OCI-M2 (cell line): ENCODE measurements around the gene GFOD2.
"Not testable (repeated sequence)": the region's sequence is repeated elsewhere in the genome, so short reads cannot be mapped to it uniquely, and the experiment has no call there.

Experiments used
- DNase-seq: peaks from one replicate; lab custom pipeline; 2025; ENCODE audit not compliant: unreplicated experiment; lab: John Stamatoyannopoulos, UW

Gene GFOD2, protein sequence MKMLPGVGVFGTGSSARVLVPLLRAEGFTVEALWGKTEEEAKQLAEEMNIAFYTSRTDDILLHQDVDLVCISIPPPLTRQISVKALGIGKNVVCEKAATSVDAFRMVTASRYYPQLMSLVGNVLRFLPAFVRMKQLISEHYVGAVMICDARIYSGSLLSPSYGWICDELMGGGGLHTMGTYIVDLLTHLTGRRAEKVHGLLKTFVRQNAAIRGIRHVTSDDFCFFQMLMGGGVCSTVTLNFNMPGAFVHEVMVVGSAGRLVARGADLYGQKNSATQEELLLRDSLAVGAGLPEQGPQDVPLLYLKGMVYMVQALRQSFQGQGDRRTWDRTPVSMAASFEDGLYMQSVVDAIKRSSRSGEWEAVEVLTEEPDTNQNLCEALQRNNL

DNA sequence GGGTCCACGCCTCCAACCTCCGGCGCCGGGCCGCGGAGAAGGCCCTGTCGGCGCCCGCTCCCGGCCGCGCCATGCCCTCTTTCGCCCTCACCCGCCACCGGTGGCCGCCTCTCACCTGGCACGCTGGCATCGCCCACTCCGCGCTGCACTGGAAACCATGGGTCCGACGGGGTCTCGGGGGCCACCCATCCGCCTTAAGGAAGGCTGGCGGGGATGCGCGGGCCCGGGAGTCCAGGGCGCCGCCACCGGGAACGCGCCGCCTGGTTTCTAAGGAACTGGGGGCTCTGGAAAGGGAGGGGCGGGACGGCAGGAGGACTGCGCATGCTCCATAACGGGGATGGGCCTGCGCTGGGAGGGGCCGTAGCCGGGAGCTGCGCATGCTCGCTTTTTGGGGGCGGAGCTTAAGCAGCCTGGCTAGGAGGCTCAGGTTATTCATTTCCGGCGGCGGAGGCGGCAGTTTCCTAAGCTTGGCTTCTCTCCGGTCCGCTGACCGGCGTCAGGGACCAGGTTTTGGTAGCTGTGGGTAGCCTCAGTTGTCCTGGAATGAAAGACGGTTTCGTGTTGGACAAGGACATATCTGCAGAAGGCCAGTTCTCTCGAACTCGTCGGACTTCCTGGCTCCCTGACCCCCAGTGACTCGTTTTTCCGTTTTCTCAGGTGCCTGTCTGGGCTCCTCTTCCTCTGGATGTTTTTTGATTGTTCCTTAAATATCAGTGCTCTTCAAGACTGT, at the start of gene GFOD2:
Gene GFOD2 (minus strand): TSS at position 269 of the 730 bp plus-strand sequence. CDS start 33,601 bp downstream, outside the sequence.
- DNase-seq, result peak; percentile 89

DNA sequence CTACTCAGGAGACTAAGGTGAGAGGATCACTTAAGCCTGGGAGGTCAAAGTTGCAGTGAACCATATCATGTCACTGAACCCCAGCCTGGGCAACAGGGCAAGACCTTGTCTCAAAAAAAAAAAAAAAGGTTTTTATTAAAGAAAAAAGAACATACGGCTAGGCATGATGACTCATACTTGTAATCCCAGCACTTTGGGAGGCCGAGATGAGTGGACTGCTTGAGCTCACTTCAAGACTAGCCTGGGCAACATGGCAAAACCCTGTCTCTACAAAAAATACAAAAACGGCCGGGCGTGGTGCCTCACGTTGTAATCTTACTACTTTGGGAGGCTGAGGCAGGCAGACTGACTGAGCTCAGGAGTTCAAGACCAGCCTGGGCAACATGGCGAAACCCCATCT, 48.8 kb upstream of the GFOD2 start:
- DNase-seq, result no peak

DNA sequence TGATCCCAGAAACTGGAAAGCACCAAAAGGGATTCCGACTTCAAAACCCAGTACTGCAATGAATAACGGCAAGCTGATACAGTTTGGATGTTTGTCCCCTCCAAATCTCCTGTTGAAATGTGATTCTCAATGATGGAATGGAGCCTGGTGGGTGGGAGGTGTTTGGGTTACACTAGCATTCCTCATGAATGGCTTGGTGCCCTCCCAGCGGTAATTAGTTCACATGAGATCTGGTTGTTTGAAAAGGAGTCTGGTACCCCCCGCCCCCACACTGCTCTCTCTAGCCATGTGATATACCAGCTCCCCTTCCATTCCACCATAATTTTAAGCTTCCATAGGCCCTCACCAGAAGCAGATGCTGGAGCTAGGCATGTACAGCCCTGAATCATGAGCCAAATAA, 47.2 kb upstream of the GFOD2 start:
- no peak for DNase-seq

DNA sequence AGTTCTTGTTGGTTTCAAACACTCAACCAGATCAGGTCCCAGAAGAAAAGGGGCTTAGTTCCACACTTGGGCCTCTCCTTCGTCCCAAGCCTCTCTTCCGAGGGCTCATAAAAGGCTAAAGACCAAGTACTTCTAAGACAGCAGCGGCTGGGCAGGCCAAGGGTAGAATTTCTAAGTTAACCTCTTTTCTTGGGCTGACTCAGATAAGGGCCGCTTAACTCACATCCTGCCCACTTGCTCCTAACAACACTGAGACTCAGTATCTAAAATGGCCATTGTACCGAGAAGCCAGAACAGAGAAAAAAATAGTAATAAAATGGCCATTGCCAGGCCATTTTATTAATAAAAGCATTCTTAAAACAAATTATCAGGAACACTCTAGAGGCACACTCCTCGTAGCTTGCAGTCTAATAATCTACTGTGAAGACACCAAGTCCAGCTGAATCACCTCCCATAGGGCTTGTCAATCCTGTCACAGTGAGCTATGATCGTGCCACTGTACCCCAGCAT, 45.1 kb upstream of the GFOD2 start:
- no peak for DNase-seq

DNA sequence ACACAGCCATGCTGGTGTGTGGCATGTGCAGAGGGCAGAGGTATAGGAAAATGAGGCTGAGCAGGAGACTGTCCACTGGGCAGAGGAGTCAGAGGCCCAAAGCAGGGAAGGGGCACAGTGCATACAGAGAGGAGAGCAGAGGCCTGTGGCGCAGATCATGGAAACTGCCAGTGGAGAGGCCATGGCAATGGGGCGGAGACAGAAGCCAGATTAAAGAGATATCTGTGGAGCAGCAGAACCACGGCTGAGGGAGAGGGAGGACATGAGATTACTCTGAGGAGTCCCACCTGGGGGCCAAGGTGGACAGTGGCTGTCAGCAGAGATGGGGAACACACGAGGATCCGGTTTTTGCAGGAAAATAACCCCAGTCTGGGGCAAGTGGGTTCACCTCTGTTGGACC, 44.0 kb upstream of the GFOD2 start:
- DNase-seq, result no peak

DNA sequence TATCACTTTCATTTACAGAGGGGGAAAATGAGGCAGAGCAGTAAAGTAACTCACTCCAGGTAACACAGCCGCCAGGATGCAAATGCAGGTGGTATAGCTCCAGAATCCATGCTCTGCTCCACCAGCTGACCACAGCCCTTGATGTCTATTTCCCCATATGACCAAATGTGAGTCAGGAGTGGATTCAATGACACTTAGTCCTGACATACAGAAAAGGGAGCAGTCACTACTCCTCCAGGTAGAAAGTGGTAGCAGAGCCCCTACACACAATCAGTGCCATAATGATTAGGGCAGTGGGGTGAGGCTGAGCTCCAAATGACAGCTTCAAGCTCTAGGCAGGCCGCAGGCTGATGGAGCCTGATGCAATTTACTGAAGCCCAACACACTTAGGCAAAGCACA, 43.3 kb upstream of the GFOD2 start:
- DNase-seq, result no peak

DNA sequence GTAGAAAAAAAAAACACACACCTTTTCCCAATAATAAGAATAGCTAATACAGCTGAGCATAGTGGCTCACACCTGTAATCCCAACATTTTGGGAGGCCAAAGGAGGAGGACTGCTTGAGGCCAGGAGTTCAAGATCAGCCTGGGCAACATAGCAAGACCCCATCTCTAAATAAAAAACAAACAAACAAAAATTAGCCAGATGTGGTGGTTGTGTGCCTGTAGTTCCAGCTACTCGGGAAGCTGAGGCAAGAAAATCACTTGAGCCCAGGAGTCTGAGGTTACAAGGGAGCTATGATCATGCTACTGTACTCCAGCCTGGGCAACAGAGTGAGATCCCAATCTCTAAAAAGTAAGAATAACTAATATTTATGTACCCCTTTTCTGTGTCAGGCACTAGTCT, 42.8 kb upstream of the GFOD2 start:
- DNase-seq, result no peak

DNA sequence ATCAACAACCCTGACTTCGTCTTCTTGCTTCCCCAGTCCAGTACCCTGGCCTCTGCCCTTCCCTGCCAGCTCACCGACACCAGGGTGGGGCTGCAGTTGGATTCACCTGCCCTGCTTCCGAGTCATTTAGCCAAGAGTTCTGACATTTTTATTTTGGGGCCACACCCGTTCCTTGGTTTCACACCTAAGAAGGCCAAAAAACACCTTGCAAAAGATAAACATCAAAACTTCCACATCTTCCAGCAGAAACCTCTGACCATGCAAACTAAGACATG, 41.8 kb upstream of the GFOD2 start:
- no peak for DNase-seq

DNA sequence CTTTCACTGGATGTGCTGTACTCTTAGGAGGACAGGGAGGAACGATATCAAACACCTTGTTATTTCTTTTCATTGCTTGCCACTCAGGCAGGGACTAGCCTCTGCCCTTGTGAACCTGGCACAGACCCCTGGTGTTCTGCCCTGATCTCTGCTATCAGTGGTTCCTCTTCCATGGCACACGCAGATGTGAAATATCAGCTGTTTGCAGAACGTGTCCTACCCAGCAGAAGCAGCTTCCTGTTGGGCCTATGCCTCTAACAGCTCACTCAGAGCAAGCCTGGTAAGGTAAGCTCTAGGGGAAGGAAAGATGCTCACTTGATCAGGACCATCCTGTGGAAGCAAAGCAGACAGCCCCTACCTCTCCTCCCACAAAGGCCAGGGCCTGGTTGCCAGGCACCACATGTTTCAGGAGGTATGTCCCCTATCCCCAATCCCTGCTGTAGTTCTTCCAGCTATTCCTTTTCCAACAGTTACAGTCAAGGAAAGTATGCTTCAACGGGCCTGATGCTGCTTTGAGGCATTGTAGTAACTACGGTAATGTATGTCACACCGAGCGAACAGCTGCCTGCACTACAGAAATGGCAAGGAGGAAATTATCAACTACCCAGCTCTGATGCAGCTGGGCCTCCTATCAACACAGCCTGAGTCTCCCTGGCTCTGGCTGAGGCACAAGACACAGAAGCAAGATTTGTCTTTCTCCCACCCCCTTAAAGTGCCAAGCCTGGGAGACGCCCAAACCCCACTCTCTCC, 41.3 kb upstream of the GFOD2 start:
- DNase-seq, result no peak

DNA sequence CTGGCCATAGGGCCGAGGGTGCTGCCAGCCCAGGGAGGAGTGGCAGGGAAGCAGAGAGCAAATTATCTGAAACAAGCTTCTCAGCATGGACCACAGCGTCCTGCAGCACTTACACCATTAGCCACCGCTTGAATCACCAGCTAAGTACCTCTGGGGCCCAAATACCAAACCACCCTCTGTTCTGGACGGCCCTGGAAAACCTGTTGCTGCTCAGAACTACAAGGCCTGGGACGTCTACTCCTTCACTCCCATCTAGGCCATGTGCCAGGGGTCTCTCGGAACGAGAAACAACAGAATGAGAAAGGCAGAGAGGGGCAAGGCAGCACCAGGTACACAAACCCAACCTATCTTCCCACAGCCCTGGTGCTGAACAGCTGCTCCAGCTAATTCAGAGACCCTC, 39.9 kb upstream of the GFOD2 start:
- DNase-seq, result no peak

DNA sequence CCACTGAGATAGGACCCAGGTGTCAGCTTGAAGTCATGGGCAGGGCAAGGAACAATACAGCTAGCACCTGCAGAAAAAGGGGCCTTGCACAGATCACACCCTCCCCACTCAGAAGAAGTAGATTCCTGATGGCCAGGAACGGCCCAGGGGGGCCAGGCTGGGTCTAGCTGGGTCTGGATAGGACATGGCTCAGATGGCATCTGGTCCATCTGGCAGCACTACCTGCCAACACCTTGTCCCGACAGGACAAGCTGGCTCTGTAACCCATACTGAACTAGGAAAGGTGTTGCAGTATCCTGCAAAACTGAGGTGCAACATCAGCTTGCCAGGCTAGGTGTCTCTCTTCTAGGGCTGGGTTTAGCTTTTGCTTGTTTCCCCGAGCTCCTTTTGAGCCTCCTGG, 38.9 kb upstream of the GFOD2 start:
- DNase-seq, result no peak

DNA sequence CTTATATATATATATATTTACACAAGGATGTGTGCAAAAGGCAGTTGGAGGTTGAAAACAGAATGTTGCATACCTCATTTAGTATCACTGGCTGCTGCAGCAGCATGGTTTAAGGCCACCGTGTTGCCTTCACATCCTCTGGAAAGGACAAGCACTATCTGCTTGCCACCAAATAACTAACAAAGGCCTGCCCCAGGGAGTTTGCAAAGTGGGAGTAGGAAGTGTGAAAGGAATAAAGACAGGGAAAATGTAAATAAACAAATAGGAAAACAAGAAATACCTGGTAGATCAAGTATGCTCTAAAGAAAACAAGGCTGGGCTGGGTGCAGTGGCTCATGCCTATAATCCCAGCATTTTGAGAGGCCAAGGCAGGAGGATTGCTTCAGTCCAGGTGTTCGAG, 33.5 kb upstream of the GFOD2 start:
- DNase-seq, result no peak

DNA sequence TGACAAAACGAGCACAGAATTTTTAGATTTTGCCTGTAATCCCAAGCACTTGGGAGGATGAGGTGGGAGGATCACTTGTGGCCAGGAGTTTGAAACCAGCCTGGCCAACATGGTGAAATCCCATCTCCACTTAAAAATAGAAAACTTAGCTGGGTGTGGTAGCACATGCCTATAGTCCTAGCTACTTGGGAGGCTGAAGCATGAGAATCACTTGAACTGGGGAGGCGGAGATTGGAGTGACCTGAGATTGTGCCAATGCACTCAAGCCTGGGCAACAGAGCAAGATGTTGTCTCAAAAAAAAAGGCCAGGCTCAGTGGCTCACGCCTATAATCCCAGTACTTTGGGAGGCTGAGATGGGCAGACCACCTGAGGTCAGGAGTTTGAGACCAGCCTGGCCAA, 32.2 kb upstream of the GFOD2 start:
- DNase-seq, result not testable (repeated sequence)

DNA sequence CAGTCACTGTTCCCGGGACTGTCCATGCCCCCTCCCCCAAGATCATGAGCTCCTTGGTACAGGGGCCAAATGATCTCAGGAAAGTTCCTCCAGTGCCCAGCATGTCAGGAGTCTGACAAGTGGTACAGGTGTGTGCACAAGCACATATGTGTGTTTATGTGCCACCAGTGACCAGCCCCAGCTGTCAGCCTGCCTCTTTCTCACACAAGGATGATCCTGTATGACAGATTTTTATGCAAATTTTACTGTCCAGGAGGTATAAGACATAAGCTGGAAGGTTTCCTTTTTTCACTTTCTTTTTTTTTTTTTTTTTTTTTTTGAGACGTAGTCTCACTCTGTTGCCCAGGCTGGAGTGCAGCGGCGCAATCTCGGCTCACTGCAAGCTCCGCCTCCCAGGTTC, 31.4 kb upstream of the GFOD2 start:
- no peak for DNase-seq

DNA sequence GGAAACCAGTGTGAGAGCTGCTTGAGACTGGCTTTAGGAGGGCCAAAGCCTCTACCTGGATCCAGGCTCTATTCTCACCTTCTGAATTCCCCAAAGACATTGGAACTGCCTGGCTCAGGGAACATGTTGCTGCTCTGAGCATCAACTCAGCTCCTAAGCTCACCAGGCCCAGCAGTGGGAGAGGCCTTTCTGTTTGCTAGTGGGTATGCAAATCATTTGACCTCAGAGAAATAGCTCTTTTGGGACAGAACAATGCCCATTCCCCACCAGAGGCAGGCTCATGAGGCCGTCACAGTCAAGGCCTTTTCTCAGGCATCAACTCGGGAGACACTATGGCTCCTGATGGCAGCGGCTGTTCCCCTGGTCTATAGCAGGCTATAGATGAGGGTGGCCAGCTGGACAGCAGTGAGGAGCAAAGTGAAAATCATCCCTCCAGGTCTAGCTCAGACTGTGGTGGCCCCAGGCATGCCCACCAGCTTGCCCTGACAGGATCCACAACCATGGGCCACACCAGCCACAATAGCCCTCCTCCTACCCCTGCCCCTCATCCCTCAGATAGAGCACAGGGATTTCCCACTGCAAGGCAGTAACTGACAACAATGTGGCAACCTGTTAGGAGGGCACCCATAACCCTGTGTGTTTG, 30.4 kb upstream of the GFOD2 start:
- no peak for DNase-seq

DNA sequence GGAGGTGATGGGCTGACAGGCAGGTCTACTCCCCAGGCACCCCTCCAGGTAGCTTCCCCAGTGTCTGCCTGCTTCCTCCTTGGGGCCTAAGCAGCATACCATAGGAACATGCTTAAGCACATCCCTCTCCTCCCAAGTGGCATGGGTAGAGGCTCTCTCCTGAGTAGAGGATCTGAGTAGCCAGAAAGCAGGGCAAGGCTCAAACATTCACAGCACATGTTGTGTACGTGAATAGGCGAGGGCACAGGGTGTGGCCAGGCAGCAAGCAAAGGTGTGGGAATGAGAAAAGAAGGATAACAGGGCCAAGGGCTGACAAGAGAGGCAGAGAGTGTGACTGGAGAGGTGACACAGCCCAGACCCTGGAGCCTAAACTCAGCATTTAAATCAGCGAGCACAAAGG, 29.7 kb upstream of the GFOD2 start:
- no peak for DNase-seq

DNA sequence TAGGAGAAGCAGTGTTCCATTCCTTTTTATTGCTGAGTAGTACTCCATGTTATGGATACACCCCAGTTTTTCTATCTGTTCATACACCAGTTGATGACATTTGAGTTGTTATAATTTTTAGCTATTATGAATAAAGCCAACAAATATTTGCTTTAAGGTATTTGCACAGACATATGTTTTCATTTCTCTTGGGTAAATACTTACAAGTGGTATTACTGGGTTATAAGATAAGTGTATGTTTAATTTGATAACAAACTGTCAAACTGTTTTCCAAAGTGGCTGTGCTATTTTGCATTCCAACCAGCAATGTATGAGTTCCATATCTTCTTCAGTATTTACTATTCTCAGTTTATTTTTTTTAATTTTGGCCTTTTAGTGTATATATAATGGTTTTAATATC, 27.7 kb upstream of the GFOD2 start:
- DNase-seq, result no peak

DNA sequence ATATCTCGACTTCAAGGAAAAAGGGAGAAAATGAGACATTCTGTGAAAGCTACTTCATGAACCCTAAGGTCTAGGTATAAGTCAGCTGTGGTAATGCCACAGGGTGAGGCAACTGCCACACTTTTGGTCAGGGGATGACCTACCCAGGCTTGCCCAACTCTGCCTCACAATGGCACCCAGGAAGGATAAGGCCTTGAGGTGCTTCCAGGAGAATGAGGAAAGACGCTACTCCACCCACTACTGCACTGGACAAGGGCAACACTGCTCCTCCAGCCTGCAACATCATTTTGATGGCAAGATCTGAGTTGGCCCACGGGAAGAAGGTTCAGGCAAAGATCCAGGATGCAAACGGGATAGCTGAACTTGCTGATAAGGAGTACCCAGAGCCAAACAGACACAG, 22.0 kb upstream of the GFOD2 start:
- no peak for DNase-seq

DNA sequence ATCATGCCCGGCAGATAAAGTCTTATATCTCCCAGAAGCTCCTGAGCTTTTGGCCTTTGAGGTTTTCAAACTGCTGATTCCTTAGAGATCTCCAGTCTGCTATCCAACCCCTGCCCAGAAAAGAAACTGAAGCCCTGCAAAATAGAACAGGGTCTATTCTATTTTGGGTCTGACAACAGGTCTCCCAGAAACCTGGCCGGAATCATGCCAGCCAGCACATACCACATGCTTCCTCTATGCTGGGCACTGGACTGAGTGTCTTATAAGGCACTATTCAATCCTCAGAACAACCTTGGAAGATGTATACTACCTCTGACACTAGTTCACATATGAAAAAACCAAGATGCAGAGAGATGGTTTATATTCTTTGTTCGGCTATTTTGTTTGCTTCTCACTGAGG, 21.3 kb upstream of the GFOD2 start:
- DNase-seq, result no peak

DNA sequence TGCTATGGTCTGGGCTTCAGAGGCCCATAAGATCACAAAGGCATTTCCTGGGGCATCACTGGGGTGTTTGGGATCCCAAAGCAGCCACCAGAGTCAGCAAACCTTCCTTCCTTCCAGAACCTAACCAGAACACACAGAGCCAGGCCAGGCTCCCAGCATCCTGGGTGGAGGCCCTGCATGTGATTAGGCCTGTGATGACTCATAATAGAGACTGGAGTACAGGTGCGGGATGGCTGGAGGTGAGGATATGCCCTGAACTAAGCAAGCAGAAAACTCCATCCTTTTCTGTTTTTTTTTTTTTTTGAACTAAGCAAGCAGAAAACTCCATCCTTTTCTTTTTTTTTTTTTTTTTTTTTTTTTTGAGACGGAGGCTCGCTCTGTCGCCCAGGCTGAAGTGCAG, 17.7 kb upstream of the GFOD2 start:
- DNase-seq, result no peak

DNA sequence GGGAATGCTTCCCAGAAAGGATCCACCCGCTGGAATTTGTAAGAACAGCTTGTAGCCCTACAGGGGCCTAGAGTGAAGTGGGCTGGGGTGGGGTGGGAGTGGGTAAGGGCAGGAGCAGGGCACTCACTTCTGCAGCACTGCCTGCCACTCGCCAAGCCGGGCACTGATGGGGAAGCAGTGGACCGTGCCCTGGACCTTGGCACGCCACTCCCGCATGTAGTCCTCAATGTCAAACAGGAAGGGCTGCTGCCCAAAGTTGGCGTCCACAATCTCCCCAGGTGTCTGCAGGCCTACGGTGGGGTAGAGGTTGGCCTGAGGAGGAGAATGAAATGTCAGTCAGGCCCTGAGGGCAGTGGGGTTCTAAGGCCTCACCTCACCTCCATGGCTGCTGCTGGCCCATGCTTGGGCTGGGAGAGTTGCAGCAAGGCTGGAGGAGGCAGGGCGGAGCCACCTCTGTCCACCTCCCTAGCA, 15.7 kb upstream of the GFOD2 start:
- DNase-seq, result no peak
